Motor neuron (in vitro differentiated cells): ENCODE measurements around the gene NFYC. TPM values are rescaled to one million over a fixed set of nuclear protein-coding genes. Genes with fewer than 3 reads are reported as not detected.

Experiments used
- ATAC-seq, 8 experiments: fragments of 200-7000 bp; cut with Tn5 transposase; replicated peaks in 6 of 8; 2 replicates each; pipeline ENCODE4 v1.8.0; 2021; ENCODE audit warnings: mild to moderate bottlenecking in 8 of 8, moderate library complexity in 8 of 8
- H3K27ac ChIP-seq, 2 donors: fragments of 250-450 bp; sonication (Bioruptor Pico); 2 replicates each; pipeline ENCODE4 v1.9.0; 2021; ENCODE audit warnings: antibody characterized with exemption in 2 of 2, mild to moderate bottlenecking in 2 of 2, moderate library complexity in 1 of 2
- H3K4me1 ChIP-seq, 2 donors: fragments of 250-450 bp; sonication (Bioruptor Pico); replicated peaks in 1 of 2; 2 replicates each; pipeline ENCODE4 v1.6.1; 2021; ENCODE audit warnings: antibody characterized with exemption in 2 of 2, mild to moderate bottlenecking in 2 of 2, moderate library complexity in 1 of 2
- H3K4me3 ChIP-seq, 5 donors: fragments of 250-450 bp; sonication (Bioruptor Pico); 2 replicates each; pipeline ENCODE4 v1.9.0; 2021; ENCODE audit warnings: antibody characterized with exemption in 5 of 5, mild to moderate bottlenecking in 5 of 5, moderate library complexity in 4 of 5
- WGBS, 10 experiments: fragments of 450-650 bp; shearing (Covaris generic); methylation state at CpG; one replicate each; pipeline ENCODE4 v1.0.0; 2022; 5-methylcytosine and 5-hydroxymethylcytosine counted together
- in situ Hi-C, 9 experiments: fragments of 400-800 bp; cut with MboI; loops; one replicate each; pipeline ENCODE4 v1.15.0; 2021; ENCODE audit warnings: low sequenced_read_pairs in 9 of 9, low pct_unique_long_range_greater_than_20kb in 2 of 9; ENCODE audit not compliant: unreplicated experiment in 9 of 9
- total RNA-seq, 8 experiments: library from RNA; unstranded; fragments of 300-600 nt; gene quantifications; 2 replicates each; pipeline versions ENCODE4 v1.2.3 to v1.2.4, GENCODE V29; 2022

Gene NFYC
- total RNA-seq, 8 experiments from 2014 or later = 30.0 to 83.7 (median 65.7) TPM

GRCh38 chr1:40810927-40811326 is 119.4 kb downstream of the NFYC start:
- peaks cover 10 to 25% of the 10 kb centered on the region in 2 donors for H3K4me1 ChIP-seq
- H3K4me3 ChIP-seq = no peak overlapping the region
- H3K27ac ChIP-seq = no peak overlapping the region
- 40 to 90% (median 65%) methylated on average over 2 to 5 of the region's 5 CpGs; no CpG with 5 or more reads in 4 of the 10 experiments for WGBS, 10 experiments
- ATAC-seq = peak in 6 of 8 experiments; percentile 7 to 71 (median 42)
- in situ Hi-C loops = no loop called here

- H3K4me1 ChIP-seq = peaks cover 16 to 25% of the 10 kb centered on the region in 2 donors
- WGBS, 10 experiments = 30 to 95% (median 83%) methylated on average over 1 to 9 of the region's 9 CpGs; no CpG with 5 or more reads in 1 of the 10 experiments
- in situ Hi-C loops = no loop called here
- no peak overlapping the region for H3K4me3 ChIP-seq
- no peak overlapping the region for H3K27ac ChIP-seq
- no peak for ATAC-seq
These were observed 123.9 kb downstream of the NFYC start for GRCh38 chr1:40815420-40815819.

GRCh38 chr1:40817791-40818263 is 126.3 kb downstream of the NFYC start:
- Histone ChIP-seq H3K4me1 (peaks cover 14 to 39% of the 10 kb centered on the region in 2 donors), H3K27ac (no peak overlapping the region), H3K4me3 (peak overlapping the region in 1 of 5 donors; percentile 31)
- peak in 4 of 8 experiments; percentile 14 to 24 (median 18) for ATAC-seq
- WGBS, 10 experiments = 20 to 80% (median 57%) methylated on average over 1 to 6 of the region's 19 CpGs; no CpG with 5 or more reads in 3 of the 10 experiments
- in situ Hi-C loops = no loop called here

GRCh38 chr1:40818264-40818961 is 126.9 kb downstream of the NFYC start:
- Histone ChIP-seq H3K4me1 (peaks cover 14 to 39% of the 10 kb centered on the region in 2 donors), H3K4me3 (peak overlapping the region in 4 of 5 donors; percentile 6 to 31 (median 14)), H3K27ac (no peak overlapping the region)
- peak; percentile 53 to 99 (median 88) for ATAC-seq
- 7 to 13% methylated on average over 7 to 9 of the region's 59 CpGs; no CpG with 5 or more reads in 8 of the 10 experiments for WGBS, 10 experiments
- in situ Hi-C loops = no loop called here

GRCh38 chr1:40819101-40819500 is 127.6 kb downstream of the NFYC start:
- in situ Hi-C loops = no loop called here
- H3K4me1 ChIP-seq = peaks cover 14 to 39% of the 10 kb centered on the region in 2 donors
- no peak for ATAC-seq
- WGBS, 10 experiments = 60 to 100% (median 75%) methylated on average over 1 to 4 of the region's 26 CpGs; no CpG with 5 or more reads in 7 of the 10 experiments
- no peak overlapping the region for H3K27ac ChIP-seq
- peak overlapping the region in 1 of 5 donors; percentile 31 for H3K4me3 ChIP-seq

- H3K27ac ChIP-seq = no peak overlapping the region
- ATAC-seq = no peak
- peaks cover 22 to 50% of the 10 kb centered on the region in 2 donors for H3K4me1 ChIP-seq
- WGBS, 10 experiments = 71 to 100% (median 90%) methylated on average over 1 to 3 of the region's 3 CpGs; no CpG with 5 or more reads in 7 of the 10 experiments
- in situ Hi-C loops = no loop called here
- no peak overlapping the region for H3K4me3 ChIP-seq
These were observed 128.8 kb downstream of the NFYC start for GRCh38 chr1:40820251-40820797.

Other genes with a start within 250 kb of the NFYC start
- 10 to 100 TPM in 3 of 8 experiments, 1 to 10 TPM in 5; 1.9 to 17.6 (median 8.7) TPM for gene ZFP69B, start 241.2 kb upstream of the NFYC start, total RNA-seq
- 1 to 10 TPM; 4.8 to 8.5 (median 7.3) TPM for gene ZFP69, start 214.4 kb upstream of the NFYC start, total RNA-seq
- gene EXO5, start 182.9 kb upstream of the NFYC start, total RNA-seq = 10 to 100 TPM in 4 of 8 experiments, 1 to 10 TPM in 4; 7.6 to 16.0 (median 10.7) TPM
- 1 to 10 TPM in 7 of 8 experiments, under 1 TPM in 1; 0.97 to 8.0 (median 5.6) TPM for gene ZNF684, start 160.1 kb upstream of the NFYC start, total RNA-seq
- 100 to 1,000 TPM in 1 of 8 experiments, 10 to 100 TPM in 4, under 1 TPM in 3; 0.13 to 112 (median 52.3) TPM for gene RIMS3, start 26.0 kb upstream of the NFYC start, total RNA-seq
- gene KCNQ4, start 92.1 kb downstream of the NFYC start, total RNA-seq = 1 to 10 TPM in 2 of 8 experiments, under 1 TPM in 6; 0.22 to 4.6 (median 0.53) TPM
- 1 to 10 TPM in 6 of 8 experiments, under 1 TPM in 2; 0.20 to 6.1 (median 2.8) TPM for gene CITED4, start 170.7 kb downstream of the NFYC start, total RNA-seq